OCI-LY3 (cell line): Measurements from ENCODE around the gene HCFC1R1.

Experiments
- H2AFZ ChIP-seq: fragments of 200-600, 300-600 bp; shearing (Covaris generic); 2 replicates; pipeline ENCODE4 v1.6.0; 2014; ENCODE audit warnings: antibody characterized with exemption, low read depth, low read length
- H3K27ac ChIP-seq: fragments of 200-600, 300-600 bp; sonication (generic); 2 replicates; pipeline ENCODE4 v1.5.1; 2014; ENCODE audit warnings: mild to moderate bottlenecking, low read length, moderate library complexity, mixed read lengths
- H3K27me3 ChIP-seq: fragments of 200-600, 300-600 bp; sonication (generic); 2 replicates; pipeline ENCODE4 v1.6.1; 2014; ENCODE audit warnings: low read depth, low read length, mixed read lengths
- H3K36me3 ChIP-seq: fragments of 200-600, 300-600 bp; sonication (generic); replicated peaks from 2 replicates; pipeline ENCODE3; 2014; ENCODE audit warnings: low read depth, low read length, mixed read lengths
- H3K4me1 ChIP-seq: fragments of 300-600, 200-600 bp; sonication (generic); 2 replicates; pipeline ENCODE4 v1.6.1; 2014; ENCODE audit warnings: low read length, mixed read lengths
- H3K4me2 ChIP-seq: fragments of 200-600, 300-600 bp; sonication (generic); 2 replicates; pipeline ENCODE4 v1.6.1; 2014; ENCODE audit warnings: low read length, mixed read lengths
- H3K4me3 ChIP-seq: fragments of 300-600, 200-600 bp; sonication (generic); 2 replicates; pipeline ENCODE4 v1.5.1; 2014; ENCODE audit warnings: antibody characterized with exemption, mild to moderate bottlenecking, low read length, moderate library complexity
- H3K79me2 ChIP-seq: fragments of 300-600, 200-600 bp; shearing (Covaris generic); 2 replicates; pipeline ENCODE4 v1.6.1; 2014; ENCODE audit warnings: mild to moderate bottlenecking, low read length, mixed read lengths
- H3K9ac ChIP-seq: fragments of 300-600, 200-600 bp; shearing (Covaris generic); 2 replicates; pipeline ENCODE4 v1.6.0; 2014; ENCODE audit warnings: mild to moderate bottlenecking, low read length, moderate library complexity
- H3K9me3 ChIP-seq: fragments of 200-600, 300-600 bp; shearing (Covaris generic); 2 replicates; pipeline ENCODE4 v1.6.1; 2014; ENCODE audit warnings: low read length, mixed read lengths; ENCODE audit not compliant: insufficient read depth
- H4K20me1 ChIP-seq: fragments of 200-600, 300-600 bp; sonication (generic); 2 replicates; pipeline ENCODE4 v1.6.1; 2016; ENCODE audit warnings: low read length, mixed read lengths; ENCODE audit not compliant: insufficient read depth
- CTCF ChIP-seq: fragments of 200-600, 300-600 bp; sonication (generic); IDR thresholded peaks from 2 replicates; pipeline ENCODE4 v1.5.1; 2014; ENCODE audit warnings: antibody characterized with exemption, low read length, low read depth
- EZH2phosphoT487 ChIP-seq: fragments of 200-600 bp; shearing (Covaris generic); IDR thresholded peaks from 2 replicates; pipeline ENCODE4 v1.6.1; 2018; ENCODE audit warnings: antibody characterized with exemption, mixed run types, low read depth

HCFC1R1 gene

GRCh38 chr16:3014971-3015370, 8.8 kb downstream of the HCFC1R1 start:
- Histone ChIP-seq H4K20me1 (no peaks in the 10 kb centered on the region), H3K9ac (no peak overlapping the region), H3K27ac (no peak overlapping the region), H3K79me2 (no peaks in the 10 kb centered on the region), H3K4me3 (no peak overlapping the region), H3K4me1 (0 out of 2 replicates have a peak, but pooled peaks cover 3% of the 10 kb centered on the region), H2AFZ (no peak overlapping the region), H3K4me2 (no peak overlapping the region), H3K27me3 (peaks cover 7% of the 10 kb centered on the region; the same call in 1 of the 2 replicates), H3K36me3 (no peaks in the 10 kb centered on the region), H3K9me3 (no peaks in the 10 kb centered on the region)
- TF ChIP-seq CTCF (no peak), EZH2phosphoT487 (no peak)

- no peak overlapping the region for H3K27ac ChIP-seq
- H3K27me3 ChIP-seq = peaks cover 7% of the 10 kb centered on the region; the same call in 1 of the 2 replicates
- no peak overlapping the region for H2AFZ ChIP-seq
- no peak overlapping the region for H3K4me2 ChIP-seq
- no peaks in the 10 kb centered on the region for H3K9me3 ChIP-seq
- no peaks in the 10 kb centered on the region for H4K20me1 ChIP-seq
- no peak for TF ChIP-seq EZH2phosphoT487
- no peak for TF ChIP-seq CTCF
- H3K4me3 ChIP-seq = no peak overlapping the region
- no peaks in the 10 kb centered on the region for H3K4me1 ChIP-seq
- no peak overlapping the region for H3K9ac ChIP-seq
- no peaks in the 10 kb centered on the region for H3K79me2 ChIP-seq
- no peaks in the 10 kb centered on the region for H3K36me3 ChIP-seq
These were observed 9.6 kb downstream of the HCFC1R1 start for GRCh38 chr16:3013998-3014690.

GRCh38 chr16:3013491-3013951, 10.2 kb downstream of the HCFC1R1 start:
- no peak overlapping the region for H3K9ac ChIP-seq
- H3K79me2 ChIP-seq = no peaks in the 10 kb centered on the region
- peaks cover 10% of the 10 kb centered on the region for H3K27me3 ChIP-seq
- no peak for TF ChIP-seq EZH2phosphoT487
- TF ChIP-seq CTCF = no peak
- no peaks in the 10 kb centered on the region for H3K4me1 ChIP-seq
- no peaks in the 10 kb centered on the region for H4K20me1 ChIP-seq
- H3K4me2 ChIP-seq = no peak overlapping the region
- no peak overlapping the region for H2AFZ ChIP-seq
- no peaks in the 10 kb centered on the region for H3K36me3 ChIP-seq
- no peaks in the 10 kb centered on the region for H3K9me3 ChIP-seq
- no peak overlapping the region for H3K4me3 ChIP-seq
- H3K27ac ChIP-seq = no peak overlapping the region

GRCh38 chr16:3012828-3013420, 10.8 kb downstream of the HCFC1R1 start, which contains the start of gene CLDN9:
CLDN9 (plus strand) TSS chr16:3012923; CDS start chr16:3013363, 440 bp downstream.
- Histone ChIP-seq H3K9me3 (no peaks in the 10 kb centered on the region), H3K4me2 (no peak within 1 kb of the TSS), H4K20me1 (no peaks in the 10 kb centered on the region), H3K4me3 (no peak within 1 kb of the TSS), H3K27me3 (peaks cover 16% of the 10 kb centered on the region), H3K9ac (no peak within 1 kb of the TSS), H2AFZ (no peak within 1 kb of the TSS), H3K27ac (no peak within 1 kb of the TSS), H3K79me2 (no peaks in the 10 kb centered on the region), H3K4me1 (no peaks in the 10 kb centered on the region), H3K36me3 (no peaks in the 10 kb centered on the region)
- no peak for TF ChIP-seq CTCF
- no peak for TF ChIP-seq EZH2phosphoT487
